GM12878 (cell line): Measurements from ENCODE around the gene WNK1.

ENCODE experiments used
- CTCF ChIP-seq, 3 experiments: IDR thresholded peaks in 2 of 3; conservative IDR thresholded peaks in 1 of 3; 2 replicates each; pipeline ENCODE4 v1.5.1; 2011; ENCODE audit warnings: low read depth in 3 of 3, low read length in 3 of 3, mild to moderate bottlenecking in 3 of 3, control low read depth in 2 of 3, moderate library complexity in 2 of 3, inconsistent platforms in 1 of 3, mixed read lengths in 1 of 3; ENCODE audit not compliant: control insufficient read depth in 2 of 3, insufficient read depth in 1 of 3; ENCODE audit errors: extremely low read depth in 1 of 3
- ESRRA ChIP-seq: IDR thresholded peaks from 2 replicates; pipeline ENCODE4 v1.6.1; 2012; ENCODE audit warnings: mild to moderate bottlenecking, low read length, improper control_type of control experiment
- POLR2A ChIP-seq: IDR thresholded peaks from 2 replicates; pipeline ENCODE4 v1.6.1; 2011; ENCODE audit warnings: low read depth, mild to moderate bottlenecking, low read length

DNA sequence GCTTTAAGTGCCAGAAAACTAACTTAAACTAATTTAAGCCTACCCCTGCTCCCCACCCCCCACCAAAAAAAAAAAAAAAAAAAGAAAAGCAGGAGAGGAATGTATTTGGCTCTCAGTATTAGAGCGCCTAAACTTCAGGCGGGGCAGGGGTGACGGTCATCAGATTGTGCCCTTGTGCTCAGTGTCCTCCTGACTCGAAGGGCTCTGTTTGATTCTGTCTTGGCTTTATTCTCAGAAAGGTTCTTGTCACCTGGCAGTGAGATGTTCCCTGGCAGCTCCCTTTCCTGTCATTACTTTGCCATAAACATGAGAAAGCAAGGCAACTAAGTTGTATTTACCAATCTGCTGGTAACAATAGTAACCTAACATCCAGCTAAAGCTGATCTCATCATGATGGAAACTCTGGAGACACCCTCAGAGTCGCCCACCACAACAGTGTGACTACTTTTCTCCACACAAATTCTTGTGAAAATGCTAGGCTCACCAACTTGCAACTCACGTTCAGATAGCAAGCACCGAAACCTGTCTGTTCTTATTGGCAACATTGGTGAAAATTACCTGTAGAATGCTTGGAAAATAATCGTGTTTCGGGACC lies 39.0 kb upstream of the WNK1 start:
- TF ChIP-seq CTCF (IDR thresholded peaks at IDR 0.05 in 2 of 3, conservative IDR thresholded peaks at IDR 0.05 in 1 of 3; ENCODE audit: control insufficient read depth in 2 of 3, extremely low read depth in 1 of 3, insufficient read depth in 1 of 3, low read depth in 3 of 3, low read length in 3 of 3) (no peak), ESRRA (no peak), POLR2A (no peak)
